GM20431 (cell line): ENCODE data around the gene MAGEA9.
"Not testable (repeated sequence)": the region's sequence is repeated elsewhere in the genome, so short reads cannot be mapped to it uniquely, and the experiment has no call there.

Source experiments
- in situ Hi-C: fragments of 300-500 bp; cut with MseI, MboI; formaldehyde crosslinking; loops from one replicate; pipeline ENCODE4 v1.15.0; 2020; ENCODE audit warnings: low sequenced_read_pairs; ENCODE audit not compliant: unreplicated experiment

Gene MAGEA9

DNA sequence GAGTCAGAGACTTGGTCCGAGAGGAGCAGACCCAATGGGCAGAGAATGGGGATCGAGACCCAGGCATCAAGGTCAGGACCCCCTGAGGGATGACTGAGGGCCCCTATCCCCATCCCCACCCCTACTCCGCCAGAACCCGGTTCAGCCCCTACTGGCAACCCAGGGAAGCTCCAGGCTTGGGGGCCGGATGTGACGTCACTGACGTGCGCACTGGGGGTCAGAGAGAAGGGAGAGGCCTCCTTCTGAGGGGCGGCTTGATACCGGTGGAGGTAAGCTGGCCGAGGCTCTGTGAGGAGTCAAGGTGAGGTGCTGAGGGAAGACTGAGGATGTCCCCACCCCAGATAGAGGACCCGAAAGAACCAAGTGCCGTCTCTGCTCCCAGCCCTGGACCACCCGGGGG is at the start of gene MAGEA9:
MAGEA9 (plus strand) TSS at position 204 of the 400 bp plus-strand sequence. CDS start 4,281 bp downstream, outside the sequence.
- in situ Hi-C loops = not testable (repeated sequence)

DNA sequence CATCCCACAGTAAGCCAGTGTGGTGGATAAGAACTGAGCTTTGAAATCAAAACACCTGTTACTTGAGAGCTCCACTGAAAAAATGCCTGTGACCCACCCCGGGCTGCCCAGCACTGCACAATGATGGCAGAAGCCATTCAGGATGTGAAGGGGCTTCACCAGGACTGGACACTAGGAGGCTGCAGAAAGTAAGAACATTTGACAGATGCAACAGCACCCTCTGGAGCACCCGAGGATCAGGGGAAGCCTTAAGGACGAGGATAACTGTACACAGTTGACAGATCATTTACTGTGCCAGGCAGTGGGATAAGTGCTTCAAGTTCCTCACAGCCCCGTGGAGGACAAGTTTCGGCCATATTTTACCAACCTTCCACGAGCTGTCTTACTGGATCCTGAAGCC is 39.5 kb upstream of the MAGEA9 start:
- in situ Hi-C loops = not testable (repeated sequence)

- in situ Hi-C loops = not testable (repeated sequence)
These were observed 35.2 kb upstream of the MAGEA9 start for GRCh38 chrX:149746390-149747007.

DNA sequence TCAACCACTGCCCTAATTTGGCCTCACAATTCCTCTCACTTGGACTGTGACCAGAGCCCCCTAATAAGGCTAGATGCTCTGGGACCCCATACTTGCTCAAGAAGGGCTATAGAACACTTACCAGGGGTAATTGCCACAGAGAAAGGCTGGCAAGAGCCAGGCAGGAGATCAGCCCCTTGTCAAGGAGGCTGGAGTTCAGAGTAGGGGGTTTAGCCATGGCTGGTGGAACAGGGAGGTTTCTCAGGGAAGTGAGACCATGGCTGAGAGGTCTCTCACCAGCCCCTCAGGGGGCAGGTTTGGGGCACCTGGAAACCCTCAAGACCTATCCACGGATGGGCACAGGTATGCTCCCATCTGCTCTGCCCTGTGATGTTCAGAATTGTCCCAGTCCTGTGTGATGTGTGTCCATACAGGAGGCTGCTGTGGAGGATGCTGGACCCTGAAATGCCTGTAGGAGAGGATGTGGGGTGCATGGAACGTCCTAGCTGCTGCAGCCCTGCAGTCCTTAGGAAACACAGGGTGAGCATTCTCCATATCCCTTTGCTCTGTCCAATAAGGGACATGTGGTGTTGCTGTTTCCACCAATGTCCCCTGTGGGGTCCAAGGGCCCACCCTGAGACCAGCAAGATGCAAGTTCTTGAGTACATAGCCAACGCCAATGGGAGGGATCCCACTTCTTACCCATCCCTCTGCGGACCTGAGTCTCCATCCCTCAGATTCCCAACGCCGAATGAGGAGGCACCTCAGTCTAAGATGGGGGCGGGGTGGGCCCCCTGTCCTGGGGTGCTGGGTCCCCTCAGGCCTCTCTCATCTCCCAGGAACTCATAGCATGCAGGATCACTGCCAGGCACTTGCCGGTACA is 24.3 kb upstream of the MAGEA9 start:
- in situ Hi-C loops = no loop called here

DNA sequence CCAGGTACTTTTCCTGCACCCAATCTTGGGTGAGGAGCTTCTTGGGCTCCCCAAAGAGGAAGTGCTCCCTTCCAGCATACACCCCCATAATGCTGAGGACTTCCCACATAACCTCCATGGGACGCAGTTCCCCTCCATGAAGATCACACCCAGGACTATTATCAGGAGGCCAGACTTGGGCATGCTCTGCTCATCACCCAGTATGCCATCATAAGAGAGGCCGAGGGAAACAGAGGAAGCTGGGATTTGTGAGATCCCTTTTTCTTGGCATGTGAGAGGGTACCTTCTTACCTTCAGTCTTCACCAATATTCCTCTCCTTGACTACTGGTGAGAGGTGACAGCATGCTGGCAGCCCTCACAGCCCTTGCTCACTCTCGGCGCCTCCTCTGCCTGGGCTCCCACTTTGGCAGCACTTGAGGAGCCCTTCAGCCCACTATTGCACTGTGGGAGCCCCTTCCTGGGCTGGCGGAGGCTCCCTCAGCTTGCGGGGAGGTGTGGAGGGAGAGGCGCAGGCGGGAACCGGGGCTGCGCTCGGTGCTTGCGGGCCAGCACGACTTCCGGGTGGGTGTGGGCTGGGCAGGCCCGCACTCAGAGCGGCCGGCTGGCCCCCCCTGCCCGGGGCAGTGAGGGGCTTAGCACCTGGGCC is 23.5 kb upstream of the MAGEA9 start:
- in situ Hi-C loops = no loop called here

- in situ Hi-C loops = not testable (repeated sequence)
These were observed 23.0 kb upstream of the MAGEA9 start for GRCh38 chrX:149758715-149759078.

DNA sequence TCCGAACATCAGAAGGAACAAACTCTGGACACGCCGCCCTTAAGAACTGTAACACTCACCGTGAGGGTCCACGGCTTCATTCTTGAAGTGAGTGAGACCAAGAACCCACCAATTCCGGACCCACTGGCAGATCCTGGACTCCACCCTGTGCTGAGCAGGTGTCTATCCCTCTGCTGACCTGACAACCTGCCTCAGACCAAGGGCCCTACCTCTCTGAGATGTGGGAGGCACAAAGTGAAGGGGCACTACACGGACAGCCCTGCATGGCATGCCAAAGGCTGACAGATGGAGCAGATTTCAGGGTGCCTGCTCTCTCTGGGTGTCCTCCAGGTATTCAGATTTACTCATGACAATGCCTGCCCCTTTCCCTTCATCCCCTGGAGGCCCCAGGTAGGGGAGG is 21.9 kb upstream of the MAGEA9 start:
- in situ Hi-C loops = no loop called here

DNA sequence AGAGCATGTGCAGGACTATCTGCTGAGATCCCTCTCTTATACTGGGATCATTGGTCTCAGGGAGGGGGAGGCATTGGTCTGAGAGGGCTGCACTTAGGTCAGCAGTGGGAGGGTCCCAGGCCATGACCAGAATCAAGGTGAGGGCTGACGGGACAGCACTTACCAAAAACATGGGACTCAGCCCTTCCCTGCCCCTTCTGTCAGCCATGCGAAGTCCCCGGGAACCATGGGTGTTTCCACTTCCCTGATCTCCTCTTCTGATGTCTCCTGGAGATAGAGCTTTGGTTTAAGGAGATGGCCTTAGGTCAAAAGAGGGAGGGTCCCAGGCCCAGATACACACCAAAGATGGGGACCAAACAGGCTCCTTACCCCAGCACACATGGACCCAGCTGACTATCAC is 20.8 kb upstream of the MAGEA9 start:
- in situ Hi-C loops = no loop called here

- in situ Hi-C loops = not testable (repeated sequence)
These were observed 19.7 kb upstream of the MAGEA9 start for GRCh38 chrX:149761858-149762674.

DNA sequence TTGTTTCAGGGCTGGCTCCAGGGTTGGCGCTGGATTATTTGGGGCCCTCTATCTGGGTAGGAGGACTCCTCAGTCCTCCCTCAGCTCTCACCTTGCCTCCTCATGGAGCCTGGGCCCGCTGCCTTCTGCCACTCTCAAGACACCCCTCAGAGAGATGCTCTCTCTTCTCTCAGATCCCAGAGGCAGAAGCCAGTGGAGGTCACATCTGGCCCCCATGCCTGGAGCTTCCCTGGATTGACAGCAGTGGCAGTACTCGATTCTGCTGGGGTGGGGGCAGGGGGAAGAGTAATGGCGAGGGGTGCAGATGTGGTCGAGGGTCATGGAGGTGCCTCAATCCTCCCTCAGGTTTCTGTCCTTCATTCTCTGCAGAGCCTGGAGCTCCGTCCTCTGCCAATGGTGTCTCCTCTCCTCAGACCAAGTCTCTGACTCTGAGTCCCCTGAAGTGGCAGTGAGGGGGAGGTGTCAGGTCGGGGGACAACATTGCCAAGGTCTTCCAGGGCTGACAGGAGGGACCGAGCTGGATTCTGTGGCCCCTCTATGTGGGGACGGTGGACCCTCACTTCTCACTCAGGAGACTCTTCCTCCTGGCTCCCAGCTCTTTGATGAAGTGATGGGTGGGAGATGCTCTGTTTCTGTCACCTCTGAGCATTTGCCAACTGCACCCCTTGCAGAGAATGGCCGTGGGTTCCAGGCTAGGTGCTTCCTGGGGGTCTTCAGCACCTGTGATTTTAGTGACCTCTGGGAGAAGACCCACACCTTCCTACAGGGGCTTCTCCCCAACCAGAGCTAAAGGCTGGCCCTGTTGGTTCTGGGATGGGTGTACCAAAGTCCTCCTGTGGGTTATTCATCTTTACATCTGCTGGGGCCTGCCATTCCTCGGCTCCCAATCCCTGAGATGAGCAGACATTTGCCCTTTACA is 18.8 kb upstream of the MAGEA9 start:
- in situ Hi-C loops = no loop called here

- in situ Hi-C loops = not testable (repeated sequence)
These were observed 11.4 kb upstream of the MAGEA9 start for GRCh38 chrX:149770344-149770743.

DNA sequence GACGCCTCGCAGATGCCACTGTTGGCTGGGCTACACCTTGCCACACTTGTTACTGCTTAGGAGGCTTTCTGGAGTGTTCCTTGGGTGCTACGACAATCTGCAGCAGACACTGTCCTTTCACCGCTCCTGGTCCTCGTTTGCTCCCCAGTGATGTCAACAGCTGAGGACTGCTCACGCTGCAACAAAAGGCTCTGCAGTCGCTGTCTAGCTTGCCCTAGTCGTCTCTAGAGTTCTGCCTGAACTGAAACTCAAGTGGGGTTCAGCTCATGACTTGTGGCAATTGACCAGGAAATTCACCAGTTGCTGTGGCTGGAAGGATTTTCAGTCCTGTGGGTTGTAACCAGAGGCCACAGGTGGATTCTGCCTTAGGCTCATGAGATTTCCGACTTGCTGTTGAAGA is 8.7 kb upstream of the MAGEA9 start:
- in situ Hi-C loops = not testable (repeated sequence)

- in situ Hi-C loops = not testable (repeated sequence)
These were observed 8.0 kb upstream of the MAGEA9 start, which contains the start of gene HSFX1 for GRCh38 chrX:149773768-149774167. TSS of gene HSFX1 (plus strand) at chrX:149774068. CDS start at chrX:149774682, 614 bp downstream.

DNA sequence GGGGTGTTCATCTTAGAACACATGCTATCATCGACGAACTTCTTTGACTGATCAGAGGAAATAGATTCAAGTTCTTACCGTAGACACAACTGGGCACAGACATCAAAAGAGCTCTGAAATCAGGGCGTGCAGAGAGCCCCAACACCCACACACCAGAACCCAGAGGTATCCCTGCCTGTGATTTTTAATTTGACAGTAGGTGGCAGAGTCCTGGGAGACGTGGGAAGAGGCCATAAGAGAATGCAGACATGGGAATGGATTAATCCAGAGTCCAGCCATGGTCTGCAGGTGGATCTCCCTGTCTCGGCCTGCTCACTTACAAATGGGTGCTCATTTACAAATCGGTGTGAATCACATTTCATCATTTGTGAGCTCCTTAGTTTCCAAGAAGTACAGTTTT is 3.7 kb upstream of the MAGEA9 start:
- in situ Hi-C loops = not testable (repeated sequence)

GRCh38 chrX:149795531-149795930 is 13.8 kb downstream of the MAGEA9 start:
- in situ Hi-C loops = not testable (repeated sequence)

GRCh38 chrX:149799095-149799714 is 17.5 kb downstream of the MAGEA9 start:
- in situ Hi-C loops = no loop called here

DNA sequence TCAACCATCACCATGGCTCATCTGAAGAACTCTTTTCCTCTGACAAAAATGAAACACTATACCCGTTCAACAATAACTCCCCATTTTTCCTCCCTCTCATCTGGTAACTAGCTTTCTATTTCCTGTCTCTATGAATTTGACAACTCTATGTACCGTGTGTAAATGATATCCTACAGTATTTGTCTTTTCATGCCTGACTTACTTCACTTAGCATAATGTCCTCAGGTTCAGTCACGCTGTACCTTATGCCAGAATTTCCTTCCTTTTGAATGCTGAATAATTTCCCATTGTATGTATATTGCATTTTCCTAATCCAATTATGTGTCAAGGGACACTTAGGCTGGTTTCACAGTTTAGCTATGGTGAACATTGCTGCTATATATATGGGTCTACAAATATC is 18.2 kb downstream of the MAGEA9 start:
- in situ Hi-C loops = no loop called here

DNA sequence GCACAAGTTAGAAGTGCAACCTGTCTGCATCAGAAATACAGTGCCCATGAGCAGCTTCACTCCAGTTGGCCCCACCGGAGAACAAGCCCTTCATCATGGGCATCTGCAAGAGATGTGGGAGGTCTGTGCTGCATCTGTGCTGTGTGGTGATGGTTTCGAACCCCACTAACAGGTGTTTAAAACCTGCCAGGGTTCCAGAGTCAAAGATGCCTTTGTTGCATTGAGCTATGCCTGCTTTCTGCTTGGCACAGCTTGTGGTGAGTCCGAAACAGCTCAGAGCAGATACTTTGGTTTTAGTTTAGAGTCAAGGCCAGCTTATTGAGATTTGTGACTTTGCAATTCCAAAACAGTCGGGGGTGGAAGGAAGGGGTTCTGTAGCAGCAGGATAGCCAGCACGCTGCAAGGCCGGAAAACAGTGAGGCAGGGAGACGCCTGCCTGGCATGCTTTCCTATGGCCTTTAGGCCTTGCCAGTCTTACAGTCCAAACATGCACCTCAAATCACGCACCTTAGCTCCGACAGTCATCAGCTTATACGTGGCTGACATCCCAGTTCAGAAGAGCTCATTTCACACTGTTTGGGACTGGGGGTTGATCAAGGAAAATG is 21.8 kb downstream of the MAGEA9 start:
- in situ Hi-C loops = no loop called here
